ENCODE measurements around the gene WDFY1.

WDFY1 gene

DNA sequence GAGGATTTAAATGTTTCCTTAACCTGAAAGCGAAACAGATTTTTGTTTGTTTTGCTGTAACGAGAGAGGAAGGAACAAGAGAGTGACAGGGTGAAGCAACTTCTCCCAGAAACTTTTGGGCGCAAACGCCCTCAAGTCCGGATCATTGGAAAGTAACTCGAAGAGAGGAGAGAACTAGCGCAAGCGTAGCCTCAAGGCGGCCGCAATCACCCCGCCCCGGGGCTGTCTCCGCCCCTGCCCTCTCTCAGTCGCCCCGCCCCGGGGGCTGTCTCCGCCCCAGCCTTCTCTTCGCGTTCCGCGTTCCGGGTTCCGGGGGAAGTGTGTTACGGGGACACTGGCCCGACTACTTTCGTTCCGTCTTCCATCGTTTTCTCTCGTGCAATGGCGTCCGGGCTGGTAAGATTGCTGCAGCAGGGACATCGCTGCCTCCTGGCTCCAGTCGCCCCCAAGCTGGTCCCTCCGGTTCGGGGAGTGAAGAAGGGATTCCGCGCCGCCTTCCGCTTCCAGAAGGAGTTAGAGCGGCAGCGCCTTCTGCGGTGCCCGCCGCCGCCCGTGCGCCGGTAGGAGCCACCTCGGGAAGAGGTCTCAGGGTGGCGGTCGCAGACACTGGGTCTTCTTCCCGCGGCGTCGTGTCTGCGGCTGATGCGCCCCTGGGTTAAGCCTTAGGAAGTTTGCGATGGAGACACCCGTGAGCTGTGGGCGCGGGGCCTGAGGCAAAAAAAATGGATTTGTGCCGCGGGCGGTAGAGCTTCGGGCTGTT, 12.1 kb upstream of the WDFY1 start, which contains the start of gene MRPL44 (continued):
- peak; percentile 68 for TF ChIP-seq ZNF843 (tag by site-specific recombination; IDR thresholded peaks at IDR 0.05)
- no peak; the same call in 1 of the 2 replicates for TF ChIP-seq ZNF623 (tag by site-specific recombination; IDR thresholded peaks at IDR 0.05)
- TF ChIP-seq, protein P1, sequence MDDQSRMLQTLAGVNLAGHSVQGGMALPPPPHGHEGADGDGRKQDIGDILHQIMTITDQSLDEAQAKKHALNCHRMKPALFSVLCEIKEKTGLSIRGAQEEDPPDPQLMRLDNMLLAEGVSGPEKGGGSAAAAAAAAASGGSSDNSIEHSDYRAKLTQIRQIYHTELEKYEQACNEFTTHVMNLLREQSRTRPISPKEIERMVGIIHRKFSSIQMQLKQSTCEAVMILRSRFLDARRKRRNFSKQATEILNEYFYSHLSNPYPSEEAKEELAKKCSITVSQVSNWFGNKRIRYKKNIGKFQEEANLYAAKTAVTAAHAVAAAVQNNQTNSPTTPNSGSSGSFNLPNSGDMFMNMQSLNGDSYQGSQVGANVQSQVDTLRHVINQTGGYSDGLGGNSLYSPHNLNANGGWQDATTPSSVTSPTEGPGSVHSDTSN (CRISPR knock-in tag; IDR thresholded peaks at IDR 0.05): peak; percentile 84; the same call in 1 of the 2 replicates
- TF ChIP-seq ZBTB8A (tag by site-specific recombination; IDR thresholded peaks at IDR 0.05): peak; percentile 97
- no peak for TF ChIP-seq GLIS2 (tag by site-specific recombination; IDR thresholded peaks at IDR 0.05)
- no peak for TF ChIP-seq ZNF404 (tag by site-specific recombination; IDR thresholded peaks at IDR 0.05)
- TF ChIP-seq ZNF26 (tag by site-specific recombination; IDR thresholded peaks at IDR 0.05): no peak
- TF ChIP-seq ZNF707 (tag by site-specific recombination; IDR thresholded peaks at IDR 0.05): no peak
- TF ChIP-seq ZNF555 (tag by site-specific recombination; conservative IDR thresholded peaks at IDR 0.05): no peak
- no peak for TF ChIP-seq ZNF416 (tag by site-specific recombination; IDR thresholded peaks at IDR 0.05)
- TF ChIP-seq ZNF433 (tag by site-specific recombination; IDR thresholded peaks at IDR 0.05; ENCODE audit: low read depth): no peak
- TF ChIP-seq ZNF184 (tag by site-specific recombination; IDR thresholded peaks at IDR 0.05): peak; percentile 34; the same call in 1 of the 2 replicates
- no peak for TF ChIP-seq AEBP2 (tag by site-specific recombination; IDR thresholded peaks at IDR 0.05; ENCODE audit: borderline replicate concordance)
- TF ChIP-seq ZNF112 (tag by site-specific recombination; IDR thresholded peaks at IDR 0.05): no peak
- peak; percentile 45; the same call in 1 of the 2 replicates for TF ChIP-seq ZNF558 (tag by site-specific recombination; IDR thresholded peaks at IDR 0.05)
- TF ChIP-seq MEIS1 (CRISPR knock-in tag; IDR thresholded peaks at IDR 0.05; ENCODE audit: borderline replicate concordance): no peak
- TF ChIP-seq ZNF211 (tag by site-specific recombination; IDR thresholded peaks at IDR 0.05; ENCODE audit: low read depth): no peak
- TF ChIP-seq, protein P2, sequence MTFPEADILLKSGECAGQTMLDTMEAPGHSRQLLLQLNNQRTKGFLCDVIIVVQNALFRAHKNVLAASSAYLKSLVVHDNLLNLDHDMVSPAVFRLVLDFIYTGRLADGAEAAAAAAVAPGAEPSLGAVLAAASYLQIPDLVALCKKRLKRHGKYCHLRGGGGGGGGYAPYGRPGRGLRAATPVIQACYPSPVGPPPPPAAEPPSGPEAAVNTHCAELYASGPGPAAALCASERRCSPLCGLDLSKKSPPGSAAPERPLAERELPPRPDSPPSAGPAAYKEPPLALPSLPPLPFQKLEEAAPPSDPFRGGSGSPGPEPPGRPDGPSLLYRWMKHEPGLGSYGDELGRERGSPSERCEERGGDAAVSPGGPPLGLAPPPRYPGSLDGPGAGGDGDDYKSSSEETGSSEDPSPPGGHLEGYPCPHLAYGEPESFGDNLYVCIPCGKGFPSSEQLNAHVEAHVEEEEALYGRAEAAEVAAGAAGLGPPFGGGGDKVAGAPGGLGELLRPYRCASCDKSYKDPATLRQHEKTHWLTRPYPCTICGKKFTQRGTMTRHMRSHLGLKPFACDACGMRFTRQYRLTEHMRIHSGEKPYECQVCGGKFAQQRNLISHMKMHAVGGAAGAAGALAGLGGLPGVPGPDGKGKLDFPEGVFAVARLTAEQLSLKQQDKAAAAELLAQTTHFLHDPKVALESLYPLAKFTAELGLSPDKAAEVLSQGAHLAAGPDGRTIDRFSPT (tag by site-specific recombination; IDR thresholded peaks at IDR 0.05): no peak
- no peak for TF ChIP-seq ZNF175 (tag by site-specific recombination; IDR thresholded peaks at IDR 0.05)
- no peak for TF ChIP-seq BCL6B (tag by site-specific recombination; IDR thresholded peaks at IDR 0.05)
- TF ChIP-seq, protein P3, sequence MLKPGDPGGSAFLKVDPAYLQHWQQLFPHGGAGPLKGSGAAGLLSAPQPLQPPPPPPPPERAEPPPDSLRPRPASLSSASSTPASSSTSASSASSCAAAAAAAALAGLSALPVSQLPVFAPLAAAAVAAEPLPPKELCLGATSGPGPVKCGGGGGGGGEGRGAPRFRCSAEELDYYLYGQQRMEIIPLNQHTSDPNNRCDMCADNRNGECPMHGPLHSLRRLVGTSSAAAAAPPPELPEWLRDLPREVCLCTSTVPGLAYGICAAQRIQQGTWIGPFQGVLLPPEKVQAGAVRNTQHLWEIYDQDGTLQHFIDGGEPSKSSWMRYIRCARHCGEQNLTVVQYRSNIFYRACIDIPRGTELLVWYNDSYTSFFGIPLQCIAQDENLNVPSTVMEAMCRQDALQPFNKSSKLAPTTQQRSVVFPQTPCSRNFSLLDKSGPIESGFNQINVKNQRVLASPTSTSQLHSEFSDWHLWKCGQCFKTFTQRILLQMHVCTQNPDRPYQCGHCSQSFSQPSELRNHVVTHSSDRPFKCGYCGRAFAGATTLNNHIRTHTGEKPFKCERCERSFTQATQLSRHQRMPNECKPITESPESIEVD (tag by site-specific recombination; IDR thresholded peaks at IDR 0.05): no peak
- peak; percentile 70 for TF ChIP-seq ZNF600 (tag by site-specific recombination; IDR thresholded peaks at IDR 0.05)
- TF ChIP-seq ZNF777 (tag by site-specific recombination; IDR thresholded peaks at IDR 0.05; ENCODE audit: borderline replicate concordance): peak; percentile 84; the same call in 1 of the 2 replicates
- no peak for TF ChIP-seq ZNF677 (tag by site-specific recombination; IDR thresholded peaks at IDR 0.05)
- TF ChIP-seq TRIM28 (IDR thresholded peaks at IDR 0.05; ENCODE audit: borderline replicate concordance, low read length): 0 out of 2 replicates have a peak, but pooled peaks have one; percentile 17
- no peak for TF ChIP-seq ZNF776 (tag by site-specific recombination; IDR thresholded peaks at IDR 0.05; ENCODE audit: borderline replicate concordance)
- TF ChIP-seq SCRT1 (tag by site-specific recombination; IDR thresholded peaks at IDR 0.05; ENCODE audit: borderline replicate concordance): no peak
- no peak for TF ChIP-seq ZNF670 (tag by site-specific recombination; IDR thresholded peaks at IDR 0.05; ENCODE audit: low read depth)
- peak; percentile 99 for TF ChIP-seq ZSCAN5A (tag by site-specific recombination; IDR thresholded peaks at IDR 0.05)
